ENCODE results near the gene KCNQ4.

Gene KCNQ4

GRCh38 chr1:40840526-40841323 lies 57.1 kb downstream of the KCNQ4 start:
- DNase-seq (ENCODE audit: low read depth): no peak

DNA sequence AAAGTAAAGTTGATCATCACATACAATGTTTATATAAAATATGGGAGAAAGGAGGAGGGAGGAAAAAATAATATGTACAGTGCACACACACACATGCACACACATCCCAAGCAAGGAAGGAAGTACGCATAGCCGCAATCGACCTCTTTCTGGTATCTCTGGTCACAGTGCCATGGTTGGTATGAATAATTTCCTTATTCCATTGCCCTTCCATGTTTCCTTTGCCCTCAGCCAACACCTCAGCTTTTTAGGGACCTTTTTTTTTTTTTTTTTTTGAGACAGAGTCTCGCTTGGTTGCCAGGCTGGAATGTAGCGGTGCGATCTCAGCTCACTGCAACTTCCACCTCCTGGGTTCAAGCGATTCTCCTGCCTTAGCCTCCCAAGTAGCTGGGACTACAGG lies 58.0 kb downstream of the KCNQ4 start:
- DNase-seq (ENCODE audit: low read depth): no peak

GRCh38 chr1:40842207-40842606 lies 58.6 kb downstream of the KCNQ4 start:
- DNase-seq (ENCODE audit: low read depth): no peak

GRCh38 chr1:40842691-40843090 lies 59.1 kb downstream of the KCNQ4 start:
- no peak for DNase-seq (ENCODE audit: low read depth)

- DNase-seq (ENCODE audit: low read depth): no peak
These were observed 60.5 kb downstream of the KCNQ4 start for GRCh38 chr1:40844079-40844478.

DNA sequence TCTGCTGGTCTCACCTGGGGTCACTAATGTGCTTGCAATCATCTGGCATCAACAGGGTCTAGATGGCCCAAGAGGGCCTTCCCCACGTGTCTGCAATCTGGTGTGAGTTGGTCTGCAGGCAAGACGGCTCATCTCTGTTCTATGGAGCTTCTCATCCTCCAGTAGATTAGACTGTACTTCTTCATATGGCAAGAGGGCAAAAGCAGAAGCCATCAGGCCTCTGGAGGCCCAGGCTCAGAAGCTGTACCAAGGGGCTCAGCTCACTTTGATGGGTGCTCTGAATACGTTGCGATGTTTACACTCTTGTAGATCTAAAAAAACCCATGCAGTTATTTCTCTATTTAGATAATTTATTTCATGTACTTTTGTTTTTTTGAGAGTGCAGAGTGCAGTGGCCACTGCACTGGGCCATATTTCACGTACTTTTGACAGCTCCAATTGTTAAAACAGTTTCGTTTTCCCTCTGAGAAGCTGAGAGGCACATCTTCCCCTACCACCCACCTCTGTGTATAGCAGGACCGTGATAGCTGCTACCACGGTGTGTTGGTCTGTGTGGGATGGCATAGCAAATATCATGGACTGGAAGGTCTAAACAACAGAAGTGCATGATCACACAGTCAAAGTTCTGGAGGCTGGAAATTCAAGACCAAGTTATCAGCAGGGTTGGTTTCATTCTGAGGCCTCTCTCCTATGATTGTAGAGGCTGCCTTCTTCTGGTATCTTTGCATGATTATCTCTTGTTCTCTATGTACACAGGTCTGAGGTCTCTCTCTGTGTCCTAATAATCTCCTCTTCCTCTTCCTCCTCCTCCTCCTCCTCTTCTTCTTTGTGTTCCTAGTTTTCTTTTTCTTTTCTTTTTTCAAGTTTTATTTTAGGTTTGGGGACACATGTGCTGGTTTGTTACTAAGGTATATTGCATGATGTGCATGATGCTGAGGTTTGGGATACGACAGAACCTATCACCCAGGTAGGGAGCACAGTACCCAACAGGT lies 61.6 kb downstream of the KCNQ4 start:
- DNase-seq (ENCODE audit: low read depth): no peak

DNA sequence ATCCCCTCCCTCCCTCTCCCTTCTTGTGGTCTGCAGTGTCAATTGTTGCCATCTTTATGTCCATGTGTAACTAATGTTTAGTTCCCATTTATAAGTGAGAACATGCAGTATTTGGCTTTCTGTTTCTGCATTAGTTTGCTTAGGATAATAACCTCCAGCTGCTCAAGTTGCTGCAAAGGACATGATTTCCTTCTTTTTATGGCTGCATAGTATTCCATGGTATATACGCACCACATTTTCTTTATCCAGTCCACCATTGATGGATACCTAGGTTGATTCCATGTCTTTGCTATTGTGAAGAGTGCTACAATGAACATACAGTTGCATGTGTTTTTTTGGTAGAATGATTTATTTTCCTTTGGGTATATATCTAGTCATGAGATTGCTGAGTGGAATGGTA lies 62.3 kb downstream of the KCNQ4 start:
- DNase-seq (ENCODE audit: low read depth): no peak

- no peak for DNase-seq (ENCODE audit: low read depth)
These were observed 63.6 kb downstream of the KCNQ4 start for GRCh38 chr1:40847023-40847745.

GRCh38 chr1:40848530-40849189 lies 65.1 kb downstream of the KCNQ4 start:
- no peak for DNase-seq (ENCODE audit: low read depth)

DNA sequence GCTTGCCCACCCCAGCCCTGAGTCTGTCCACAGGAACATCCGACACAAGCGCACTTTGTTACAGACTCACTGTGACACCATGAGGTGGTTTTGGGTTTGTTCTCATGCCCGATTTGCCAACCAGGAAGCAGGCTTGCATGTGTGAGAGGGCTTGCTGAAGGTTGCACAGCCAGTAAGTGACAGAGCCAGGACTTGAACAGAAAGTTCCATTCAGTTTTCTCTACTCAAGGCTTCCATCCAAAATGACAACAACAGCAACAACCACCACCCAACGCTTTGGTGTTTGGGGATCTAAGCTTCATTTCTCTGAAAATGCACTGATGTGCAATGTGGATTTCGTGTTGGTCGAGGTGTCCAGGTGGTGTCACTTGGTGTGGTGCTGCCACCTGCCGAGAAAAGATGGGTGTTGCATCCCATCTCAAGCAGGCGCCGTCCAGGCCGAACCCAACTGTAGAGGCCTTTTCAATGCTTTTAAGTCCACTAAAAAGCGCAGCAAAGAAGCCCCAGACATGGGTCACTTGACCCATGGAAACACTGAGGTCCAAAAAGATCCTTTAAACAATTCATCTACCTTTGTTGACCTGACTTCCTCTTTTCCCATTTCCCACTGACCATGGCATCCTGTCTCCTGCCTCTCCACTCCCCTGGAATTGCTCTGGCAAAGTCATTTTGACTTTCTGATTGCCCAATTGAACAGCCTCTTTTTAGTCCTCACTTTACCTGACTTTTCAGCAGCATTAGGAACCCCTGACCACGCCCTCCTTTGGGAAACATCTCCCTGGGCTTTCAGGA lies 66.4 kb downstream of the KCNQ4 start:
- DNase-seq (ENCODE audit: low read depth): peak; percentile 58

GRCh38 chr1:40851643-40852042 lies 68.1 kb downstream of the KCNQ4 start:
- DNase-seq (ENCODE audit: low read depth): no peak

GRCh38 chr1:40853113-40853884 lies 69.7 kb downstream of the KCNQ4 start:
- no peak for DNase-seq (ENCODE audit: low read depth)

DNA sequence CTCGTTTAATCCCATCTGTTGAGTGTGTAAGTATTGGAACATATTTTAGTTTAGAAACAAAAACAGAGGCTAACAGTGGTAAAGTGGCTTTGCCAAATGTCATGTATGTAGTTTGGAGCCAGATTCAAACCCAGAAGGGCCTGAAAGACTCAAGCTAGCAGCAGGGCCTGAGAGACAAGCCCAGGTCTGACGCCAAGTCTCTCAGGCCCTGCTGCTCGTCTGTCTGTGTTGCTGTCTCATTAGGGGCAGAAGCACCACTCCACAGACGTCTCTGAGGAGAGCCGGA lies 70.2 kb downstream of the KCNQ4 start:
- no peak for DNase-seq (ENCODE audit: low read depth)

DNA sequence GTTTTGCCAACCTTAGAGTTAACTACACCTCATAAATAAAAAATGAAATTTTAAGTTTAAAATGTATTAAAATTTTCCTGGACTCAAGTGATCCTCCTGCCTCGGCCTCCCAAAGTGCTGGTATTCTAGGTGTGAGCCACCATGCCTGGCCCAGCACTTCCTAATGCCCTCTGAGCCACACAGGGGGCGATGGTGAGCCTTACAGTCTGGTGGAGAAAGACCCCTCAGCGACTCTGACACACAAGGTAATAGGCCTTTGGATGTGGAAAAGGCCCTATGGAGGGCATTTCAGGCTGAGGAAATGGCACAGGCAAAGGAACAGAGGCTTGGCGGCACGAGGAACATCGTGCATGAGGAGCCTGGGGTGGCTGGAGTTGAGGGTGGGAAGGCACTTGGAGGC lies 71.9 kb downstream of the KCNQ4 start:
- no peak for DNase-seq (ENCODE audit: low read depth)

GRCh38 chr1:40856116-40856515 lies 72.5 kb downstream of the KCNQ4 start:
- DNase-seq (ENCODE audit: low read depth): no peak

DNA sequence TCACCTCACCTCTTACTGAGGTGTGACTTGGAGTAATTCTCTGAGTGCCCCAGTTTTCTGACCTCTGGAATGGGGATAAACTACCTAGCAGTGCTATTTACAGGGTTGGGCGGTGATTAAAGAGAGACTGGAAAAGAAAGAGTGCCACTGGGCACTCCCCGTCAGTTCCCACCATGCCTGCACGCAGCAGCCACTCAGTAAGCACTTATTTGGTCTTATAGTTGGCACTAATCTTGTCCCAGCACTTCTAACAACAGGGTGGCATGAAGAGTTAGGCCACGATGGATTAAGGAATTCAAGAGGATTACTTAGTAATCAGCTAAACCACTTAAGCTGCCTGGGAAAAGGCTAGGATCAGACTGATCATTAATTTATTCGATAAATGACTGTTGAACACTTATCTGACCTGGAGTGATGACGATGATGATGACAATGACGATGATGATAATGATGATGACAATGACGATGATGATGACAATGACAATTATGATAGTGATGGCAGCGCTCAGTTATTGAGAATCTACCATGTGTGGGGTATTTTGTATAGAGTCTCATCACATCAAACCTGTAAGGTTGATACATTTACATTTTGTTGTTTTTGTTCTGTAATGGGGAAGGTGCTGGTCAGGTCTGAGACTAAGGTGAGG lies 73.2 kb downstream of the KCNQ4 start:
- no peak for DNase-seq (ENCODE audit: low read depth)

- no peak for DNase-seq (ENCODE audit: low read depth)
These were observed 74.2 kb downstream of the KCNQ4 start for GRCh38 chr1:40857737-40858136.

GRCh38 chr1:40858856-40859416 lies 75.3 kb downstream of the KCNQ4 start:
- DNase-seq (ENCODE audit: low read depth): no peak

GRCh38 chr1:40860706-40861223 lies 77.2 kb downstream of the KCNQ4 start:
- no peak for DNase-seq (ENCODE audit: low read depth)

Measured in activated gamma-delta T cell treated with anti-CD3 and anti-CD28 coated beads, Interleukin-2, amount 50 U/mL, for 16 hours (primary cell).